Activated CD8-positive, alpha-beta memory T cell treated with anti-CD3 and anti-CD28 coated beads, Interleukin-2, amount 50 U/mL, for 4 hours (primary cell): Measurements from ENCODE around the gene CNOT6L.

Source experiments
- DNase-seq: peaks from one replicate; pipeline ENCODE4 v3.0.0-alpha.2; 2020

CNOT6L gene

DNA sequence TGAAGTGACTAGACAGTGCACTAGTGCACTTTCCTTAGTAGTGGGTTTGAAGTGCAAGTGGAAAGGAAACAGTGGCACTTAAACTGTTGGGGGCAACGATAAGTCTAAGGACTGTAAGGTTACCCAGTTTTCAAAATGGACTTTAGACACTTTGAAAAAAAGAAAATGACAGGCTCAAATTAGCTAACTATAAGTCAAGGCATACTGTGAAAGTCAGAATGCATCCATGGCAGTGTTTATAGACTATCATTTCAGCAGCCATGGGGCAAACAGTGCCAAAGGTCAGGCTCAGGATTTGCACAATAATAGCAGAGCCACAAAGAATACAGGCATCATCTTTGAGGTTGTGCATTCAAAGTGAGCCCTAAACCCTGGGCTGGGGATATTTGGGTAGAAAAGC is 109.1 kb downstream of the CNOT6L start:
- no peak for DNase-seq

DNA sequence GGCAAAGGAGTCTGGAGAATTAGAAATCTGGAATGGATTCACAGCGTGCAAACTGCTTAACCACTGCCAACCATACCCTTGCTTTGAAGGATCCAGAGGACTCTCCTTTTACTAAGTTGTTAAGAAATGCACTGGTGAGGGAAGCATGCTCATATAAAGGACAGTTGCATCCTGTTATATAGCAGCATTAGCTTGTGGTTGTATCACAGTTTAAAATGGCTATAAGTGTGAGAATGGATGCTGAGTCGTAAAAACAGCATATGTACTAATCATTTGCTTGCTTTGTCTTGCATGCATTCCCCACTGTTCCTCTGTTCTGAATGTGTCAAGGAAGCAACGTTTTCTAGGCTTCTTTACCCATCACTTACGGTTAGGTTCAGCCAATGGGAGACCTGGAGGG is 112.5 kb downstream of the CNOT6L start:
- no peak for DNase-seq

GRCh38 chr4:77703666-77704065 is 115.5 kb downstream of the CNOT6L start:
- no peak for DNase-seq

DNA sequence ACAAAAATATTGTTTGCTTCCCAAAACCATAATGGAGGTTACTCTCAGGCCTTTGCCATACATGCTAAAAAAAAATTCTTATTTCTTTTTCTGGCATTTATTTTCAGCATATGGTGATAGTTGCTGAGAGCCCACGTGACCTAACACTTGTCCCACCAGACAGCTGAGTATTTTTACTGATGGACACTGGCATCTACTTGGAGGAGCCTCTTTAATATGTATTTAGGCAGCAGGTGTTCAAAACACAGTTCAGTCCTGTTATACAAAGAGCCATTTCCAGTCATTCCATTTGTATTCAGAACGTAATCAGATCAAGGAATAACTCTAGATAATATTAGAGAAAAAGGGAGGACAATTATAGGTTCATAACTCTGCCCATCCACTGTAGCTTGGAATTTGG is 118.0 kb downstream of the CNOT6L start:
- DNase-seq: no peak

- no peak for DNase-seq
These were observed 119.4 kb downstream of the CNOT6L start for GRCh38 chr4:77699731-77700210.

DNA sequence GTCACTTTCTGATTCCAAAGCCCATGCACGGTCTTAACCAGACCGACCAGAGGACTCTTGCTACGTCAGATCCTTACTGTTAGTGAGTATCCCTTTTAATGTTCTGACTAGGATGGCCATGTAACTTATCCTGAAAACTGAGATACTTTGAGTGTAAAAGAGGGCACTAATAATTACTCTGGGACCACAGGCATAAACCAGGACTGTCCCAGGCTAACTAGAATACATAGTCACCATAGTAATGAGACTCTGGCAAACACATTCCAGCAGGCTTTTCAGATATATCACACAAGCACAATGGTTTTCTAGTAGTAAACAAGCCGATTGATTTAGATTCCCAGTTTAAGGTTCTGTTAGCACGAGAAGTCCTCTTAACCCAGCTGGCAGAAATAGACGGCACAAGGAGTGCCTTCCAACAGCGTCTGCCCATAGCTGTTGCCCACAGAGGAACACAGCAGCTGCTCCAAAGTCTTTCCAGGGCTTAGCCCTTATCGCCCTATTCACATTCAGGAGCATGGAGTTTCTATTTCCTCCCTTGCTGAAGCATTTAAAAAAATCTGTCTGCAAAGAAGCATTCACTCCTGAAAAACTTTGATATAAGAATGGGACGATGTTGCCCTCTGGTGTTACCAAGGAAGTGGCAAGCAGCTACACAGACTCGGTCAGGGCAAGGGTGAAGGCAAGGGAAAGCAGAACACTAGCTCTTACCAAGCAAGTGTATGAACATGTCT is 121.1 kb downstream of the CNOT6L start:
- no peak for DNase-seq

DNA sequence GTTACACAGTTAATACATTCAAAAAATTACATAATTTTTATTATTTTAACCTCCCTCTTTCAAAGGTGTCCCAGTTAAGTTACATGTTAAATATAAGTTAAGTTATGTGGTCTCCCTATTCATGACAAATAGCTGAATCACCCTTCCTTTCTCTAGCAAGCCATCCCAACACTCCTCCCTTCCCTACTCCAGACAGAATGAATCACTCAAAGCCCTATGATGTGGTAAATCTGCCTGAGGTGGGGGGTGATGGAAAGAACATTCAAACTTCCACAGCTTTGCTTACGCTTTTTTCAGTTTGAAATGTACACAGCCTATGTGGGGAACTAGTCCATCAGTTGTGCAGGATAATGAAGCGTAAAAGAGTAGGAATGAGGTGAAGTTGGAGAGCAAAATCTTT is 123.4 kb downstream of the CNOT6L start:
- DNase-seq: no peak

GRCh38 chr4:77692847-77693432 is 126.2 kb downstream of the CNOT6L start:
- no peak for DNase-seq

DNA sequence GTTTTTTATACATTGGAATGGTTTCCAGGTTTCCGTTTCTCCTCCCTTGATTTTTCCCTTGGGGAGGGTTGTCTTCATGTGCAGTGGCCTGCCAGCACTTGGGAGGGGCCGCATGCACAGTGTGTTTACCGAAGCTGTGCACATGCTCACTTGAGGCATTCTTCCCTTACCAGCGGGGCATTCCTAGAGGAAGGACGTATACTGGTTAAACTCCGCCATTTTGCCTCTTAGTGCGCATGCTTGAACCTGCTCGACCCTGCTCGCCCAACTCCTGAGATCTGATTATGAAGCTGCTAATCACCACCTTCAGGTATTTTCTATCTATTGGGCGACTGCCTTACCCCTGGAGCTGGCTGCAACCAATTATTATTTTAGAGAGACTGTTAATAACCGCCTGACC is 137.4 kb downstream of the CNOT6L start:
- no peak for DNase-seq

- no peak for DNase-seq
These were observed 142.3 kb downstream of the CNOT6L start for GRCh38 chr4:77676842-77677241.

- no peak for DNase-seq
These were observed 148.1 kb downstream of the CNOT6L start for GRCh38 chr4:77671051-77671450.

DNA sequence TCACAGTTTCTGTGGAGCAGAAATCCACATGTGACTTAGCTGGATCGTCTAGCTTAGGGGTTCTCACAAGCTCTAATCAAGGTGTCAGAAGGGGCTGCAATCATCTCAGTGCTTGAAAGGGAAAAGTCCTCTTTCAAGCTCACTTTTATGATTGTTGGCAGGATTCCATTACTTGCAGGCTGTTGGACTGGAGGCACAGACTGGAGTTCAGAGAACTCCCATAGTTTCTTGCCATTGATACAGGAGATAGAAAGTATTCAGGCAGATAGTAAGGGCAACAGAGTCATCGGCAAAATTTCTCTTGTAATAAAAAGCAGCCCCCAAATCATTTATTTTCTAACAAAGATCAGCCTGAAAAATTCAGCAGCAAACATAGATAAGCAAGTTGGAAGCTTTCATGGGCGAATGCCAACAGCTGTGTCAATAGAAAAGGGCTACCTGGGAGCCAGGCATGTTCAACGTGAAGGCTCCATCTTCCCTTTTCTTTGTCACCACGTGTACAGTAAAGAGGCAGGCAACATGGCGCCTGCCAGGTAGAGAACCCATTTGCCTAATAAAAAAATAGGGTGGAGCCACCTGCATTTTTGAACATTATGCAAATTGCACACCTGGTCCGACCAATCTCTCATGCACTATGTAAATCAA is 149.1 kb downstream of the CNOT6L start:
- no peak for DNase-seq

DNA sequence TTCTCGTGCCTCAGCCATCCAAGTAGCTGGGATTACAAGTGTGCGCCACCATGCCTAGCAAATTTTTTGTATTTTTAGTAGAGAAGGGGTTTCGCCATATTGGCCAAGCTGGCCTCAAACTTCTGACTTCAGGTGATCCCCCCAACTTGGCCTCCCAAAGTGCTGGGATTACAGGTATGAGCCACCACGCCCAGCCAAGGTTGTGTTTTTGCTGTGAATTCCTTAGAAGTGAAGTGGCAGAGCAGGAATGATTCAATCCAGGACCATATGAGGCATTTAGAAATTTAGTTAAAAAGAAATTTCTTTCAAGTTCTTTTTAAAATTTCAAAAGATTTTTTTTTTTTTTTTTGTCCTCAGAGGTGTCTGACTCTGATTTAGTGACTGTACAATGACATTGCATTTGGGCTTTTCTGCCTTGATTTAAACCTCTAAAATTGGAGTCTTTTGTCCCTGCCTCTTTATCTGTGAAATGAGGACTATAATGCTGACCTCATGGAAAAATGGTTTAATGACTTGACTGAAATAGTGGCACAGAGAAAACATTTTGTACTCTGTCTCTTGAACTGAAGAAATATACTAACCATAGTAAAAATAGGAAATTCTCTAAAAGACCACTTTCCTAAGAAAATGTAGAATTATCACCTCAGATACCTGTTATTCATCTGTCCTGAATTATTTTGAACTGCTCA is 153.6 kb downstream of the CNOT6L start:
- no peak for DNase-seq
